Mammary epithelial cell (primary cell): Measurements from ENCODE around the gene ANGPT4.

Experiments
- CTCF ChIP-seq, 2 donors: IDR thresholded peaks in 1 of 2; conservative IDR thresholded peaks in 1 of 2; 2 replicates each; pipeline ENCODE4 v1.5.1; 2011 to 2012; ENCODE audit warnings: inconsistent platforms in 2 of 2, low read length in 2 of 2, mild to moderate bottlenecking in 2 of 2, control low read depth in 1 of 2, low read depth in 1 of 2; ENCODE audit not compliant: insufficient read depth in 1 of 2; ENCODE audit errors: extremely low read depth in 1 of 2
- EZH2 ChIP-seq: IDR thresholded peaks from 2 replicates; pipeline ENCODE4 v1.6.1; 2012; ENCODE audit warnings: low read length, inconsistent platforms, borderline replicate concordance

DNA sequence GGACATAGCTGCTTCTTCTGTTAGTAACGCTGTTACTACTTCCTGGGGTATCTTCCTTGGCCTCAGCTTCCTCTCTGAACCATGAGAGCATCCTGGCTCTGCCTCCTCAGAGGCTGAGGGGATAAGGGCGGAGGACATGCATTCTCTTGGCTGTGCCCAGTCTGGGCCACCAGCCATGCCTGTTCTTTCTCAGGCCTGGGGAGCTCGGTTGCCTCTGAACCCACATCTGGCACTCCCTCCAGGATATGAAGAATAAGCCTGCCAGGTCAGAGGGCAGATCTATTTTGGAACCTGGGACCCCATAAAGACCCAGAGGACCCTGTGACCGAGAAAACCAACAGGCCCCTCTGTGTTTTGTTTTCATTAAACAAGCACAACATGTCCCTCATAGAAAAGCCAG lies 6.6 kb upstream of the ANGPT4 start:
- TF ChIP-seq CTCF (conservative IDR thresholded peaks at IDR 0.05 in 1 of 2, IDR thresholded peaks at IDR 0.05 in 1 of 2; ENCODE audit: extremely low read depth in 1 of 2, insufficient read depth in 1 of 2, low read depth in 1 of 2, low read length in 2 of 2) (no peak), EZH2 (no peak)
